ENCODE results near the gene KIFC3.

KIFC3 gene

DNA sequence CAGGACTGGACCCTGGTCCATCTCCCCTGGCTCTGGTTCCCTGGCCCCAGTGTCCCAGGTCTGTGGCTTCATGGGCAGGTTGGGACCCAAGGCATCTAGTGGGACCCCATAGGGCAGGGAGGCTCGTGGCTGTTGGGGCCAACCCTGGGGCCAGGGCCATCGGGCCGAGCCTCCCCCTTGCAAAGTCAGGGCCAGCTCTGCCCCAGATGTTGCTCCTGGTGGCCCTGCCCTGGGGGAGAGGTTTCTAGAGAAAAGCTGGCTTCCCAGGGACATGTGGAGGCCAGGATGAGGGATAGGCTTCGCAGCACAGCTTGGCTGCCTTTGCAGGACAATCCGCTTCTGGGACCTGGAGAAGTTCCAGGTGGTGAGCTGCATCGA is 50.1 kb downstream of the KIFC3 start:
- TF ChIP-seq ZNF660 (tag by site-specific recombination; IDR thresholded peaks at IDR 0.05), result no peak
- no peak for TF ChIP-seq RBAK (tag by site-specific recombination; IDR thresholded peaks at IDR 0.05)
- TF ChIP-seq, protein P1, sequence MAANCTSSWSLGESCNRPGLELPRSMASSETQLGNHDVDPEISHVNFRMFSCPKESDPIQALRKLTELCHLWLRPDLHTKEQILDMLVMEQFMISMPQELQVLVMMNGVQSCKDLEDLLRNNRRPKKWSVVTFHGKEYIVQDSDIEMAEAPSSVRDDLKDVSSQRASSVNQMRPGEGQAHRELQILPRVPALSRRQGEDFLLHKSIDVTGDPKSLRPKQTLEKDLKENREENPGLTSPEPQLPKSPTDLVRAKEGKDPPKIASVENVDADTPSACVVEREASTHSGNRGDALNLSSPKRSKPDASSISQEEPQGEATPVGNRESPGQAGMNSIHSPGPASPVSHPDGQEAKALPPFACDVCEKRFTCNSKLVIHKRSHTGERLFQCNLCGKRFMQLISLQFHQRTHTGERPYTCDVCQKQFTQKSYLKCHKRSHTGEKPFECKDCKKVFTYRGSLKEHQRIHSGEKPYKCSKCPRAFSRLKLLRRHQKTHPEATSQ (tag by site-specific recombination; IDR thresholded peaks at IDR 0.05), result no peak
- Histone ChIP-seq H3K4me3 (ENCODE audit: low read depth, low read length) (no peak overlapping the region), H3K9me3 (ENCODE audit: control insufficient read depth, insufficient read depth, low read depth, low read length) (no peaks in the 10 kb centered on the region), H3K27ac (ENCODE audit: extremely low read depth, low read depth, low read length) (no peak overlapping the region), H3K36me3 (ENCODE audit: control insufficient read depth in 2 of 2, insufficient read depth in 1 of 2, low read length in 2 of 2) (peaks cover 0 to 86% of the 10 kb centered on the region in 2 experiments; a peak in 1 of 3 replicates), H3K4me1 (ENCODE audit: control insufficient read depth, insufficient read depth, low read length) (no peaks in the 10 kb centered on the region)
- POLR2A ChIA-PET, result interaction anchor here (1.2 kb wide), 1 partner anchor 17 kb away, joined by 3 read pairs; the partner anchor contains the start of gene KATNB1
- CTCF ChIA-PET, result interaction anchor here (0.5 to 1.6 kb wide), 3 partner anchors 35 to 147 kb away, joined by 3 to 6 read pairs (median 5); no protein-coding TSS in a partner anchor

DNA sequence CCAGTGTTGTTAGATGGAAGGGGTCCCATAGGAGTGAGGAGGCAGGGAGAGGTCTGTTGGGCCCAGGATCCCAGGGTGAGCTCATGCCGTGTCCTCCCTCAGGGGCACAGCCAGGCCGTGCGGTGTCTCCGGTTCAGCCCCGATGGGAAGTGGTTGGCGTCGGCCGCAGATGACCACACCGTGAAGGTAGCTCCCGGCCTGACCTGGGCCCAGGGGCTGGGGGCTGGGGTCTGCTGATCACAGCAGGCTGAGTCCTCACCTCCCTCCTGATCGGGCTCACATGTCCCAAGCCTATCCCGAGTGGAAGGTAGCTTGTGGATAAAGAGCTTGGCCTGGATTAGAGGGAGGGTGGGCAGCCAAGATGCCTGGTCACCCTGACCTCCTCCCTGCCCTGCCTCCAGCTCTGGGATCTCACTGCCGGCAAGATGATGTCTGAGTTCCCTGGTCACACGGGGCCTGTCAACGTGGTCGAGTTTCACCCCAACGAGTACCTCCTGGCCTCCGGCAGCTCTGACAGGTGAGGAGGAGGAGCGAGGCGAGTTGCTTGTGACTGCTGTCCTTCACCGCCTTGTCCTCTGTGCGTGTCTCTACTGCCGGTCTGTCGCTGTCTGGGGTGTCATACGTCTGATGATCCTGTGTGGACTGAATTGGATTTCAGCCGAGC is 50.6 kb downstream of the KIFC3 start:
- ChIA-PET POLR2A (interaction anchor here (1.2 kb wide), 1 partner anchor 16 kb away, joined by 3 read pairs; the partner anchor contains the start of gene KATNB1), CTCF (interaction anchor here (0.5 to 1.6 kb wide), 4 partner anchors 35 to 147 kb away, joined by 3 to 6 read pairs (median 4); no protein-coding TSS in a partner anchor)
- H3K4me3 ChIP-seq (ENCODE audit: low read depth, low read length), result no peak overlapping the region
- H3K4me1 ChIP-seq (ENCODE audit: control insufficient read depth, insufficient read depth, low read length), result no peaks in the 10 kb centered on the region
- no peak overlapping the region for H3K27ac ChIP-seq (ENCODE audit: extremely low read depth, low read depth, low read length)
- TF ChIP-seq ZNF114 (tag by site-specific recombination; IDR thresholded peaks at IDR 0.05) (no peak), ZFP37 (tag by site-specific recombination; IDR thresholded peaks at IDR 0.05) (no peak), ZNF266 (tag by site-specific recombination; IDR thresholded peaks at IDR 0.05; ENCODE audit: low read depth) (no peak), ZNF629 (tag by site-specific recombination; IDR thresholded peaks at IDR 0.05) (no peak)
- TF ChIP-seq, protein P2, sequence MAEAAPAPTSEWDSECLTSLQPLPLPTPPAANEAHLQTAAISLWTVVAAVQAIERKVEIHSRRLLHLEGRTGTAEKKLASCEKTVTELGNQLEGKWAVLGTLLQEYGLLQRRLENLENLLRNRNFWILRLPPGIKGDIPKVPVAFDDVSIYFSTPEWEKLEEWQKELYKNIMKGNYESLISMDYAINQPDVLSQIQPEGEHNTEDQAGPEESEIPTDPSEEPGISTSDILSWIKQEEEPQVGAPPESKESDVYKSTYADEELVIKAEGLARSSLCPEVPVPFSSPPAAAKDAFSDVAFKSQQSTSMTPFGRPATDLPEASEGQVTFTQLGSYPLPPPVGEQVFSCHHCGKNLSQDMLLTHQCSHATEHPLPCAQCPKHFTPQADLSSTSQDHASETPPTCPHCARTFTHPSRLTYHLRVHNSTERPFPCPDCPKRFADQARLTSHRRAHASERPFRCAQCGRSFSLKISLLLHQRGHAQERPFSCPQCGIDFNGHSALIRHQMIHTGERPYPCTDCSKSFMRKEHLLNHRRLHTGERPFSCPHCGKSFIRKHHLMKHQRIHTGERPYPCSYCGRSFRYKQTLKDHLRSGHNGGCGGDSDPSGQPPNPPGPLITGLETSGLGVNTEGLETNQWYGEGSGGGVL (tag by site-specific recombination; IDR thresholded peaks at IDR 0.05), result no peak
- TF ChIP-seq, protein P3, sequence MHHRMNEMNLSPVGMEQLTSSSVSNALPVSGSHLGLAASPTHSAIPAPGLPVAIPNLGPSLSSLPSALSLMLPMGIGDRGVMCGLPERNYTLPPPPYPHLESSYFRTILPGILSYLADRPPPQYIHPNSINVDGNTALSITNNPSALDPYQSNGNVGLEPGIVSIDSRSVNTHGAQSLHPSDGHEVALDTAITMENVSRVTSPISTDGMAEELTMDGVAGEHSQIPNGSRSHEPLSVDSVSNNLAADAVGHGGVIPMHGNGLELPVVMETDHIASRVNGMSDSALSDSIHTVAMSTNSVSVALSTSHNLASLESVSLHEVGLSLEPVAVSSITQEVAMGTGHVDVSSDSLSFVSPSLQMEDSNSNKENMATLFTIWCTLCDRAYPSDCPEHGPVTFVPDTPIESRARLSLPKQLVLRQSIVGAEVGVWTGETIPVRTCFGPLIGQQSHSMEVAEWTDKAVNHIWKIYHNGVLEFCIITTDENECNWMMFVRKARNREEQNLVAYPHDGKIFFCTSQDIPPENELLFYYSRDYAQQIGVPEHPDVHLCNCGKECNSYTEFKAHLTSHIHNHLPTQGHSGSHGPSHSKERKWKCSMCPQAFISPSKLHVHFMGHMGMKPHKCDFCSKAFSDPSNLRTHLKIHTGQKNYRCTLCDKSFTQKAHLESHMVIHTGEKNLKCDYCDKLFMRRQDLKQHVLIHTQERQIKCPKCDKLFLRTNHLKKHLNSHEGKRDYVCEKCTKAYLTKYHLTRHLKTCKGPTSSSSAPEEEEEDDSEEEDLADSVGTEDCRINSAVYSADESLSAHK (tag by site-specific recombination; IDR thresholded peaks at IDR 0.05), result no peak
- no peaks in the 10 kb centered on the region for H3K9me3 ChIP-seq (ENCODE audit: control insufficient read depth, insufficient read depth, low read depth, low read length)
- H3K36me3 ChIP-seq (ENCODE audit: control insufficient read depth in 2 of 2, insufficient read depth in 1 of 2, low read length in 2 of 2), result peaks cover 0 to 85% of the 10 kb centered on the region in 2 experiments; a peak in 1 of 3 replicates

DNA sequence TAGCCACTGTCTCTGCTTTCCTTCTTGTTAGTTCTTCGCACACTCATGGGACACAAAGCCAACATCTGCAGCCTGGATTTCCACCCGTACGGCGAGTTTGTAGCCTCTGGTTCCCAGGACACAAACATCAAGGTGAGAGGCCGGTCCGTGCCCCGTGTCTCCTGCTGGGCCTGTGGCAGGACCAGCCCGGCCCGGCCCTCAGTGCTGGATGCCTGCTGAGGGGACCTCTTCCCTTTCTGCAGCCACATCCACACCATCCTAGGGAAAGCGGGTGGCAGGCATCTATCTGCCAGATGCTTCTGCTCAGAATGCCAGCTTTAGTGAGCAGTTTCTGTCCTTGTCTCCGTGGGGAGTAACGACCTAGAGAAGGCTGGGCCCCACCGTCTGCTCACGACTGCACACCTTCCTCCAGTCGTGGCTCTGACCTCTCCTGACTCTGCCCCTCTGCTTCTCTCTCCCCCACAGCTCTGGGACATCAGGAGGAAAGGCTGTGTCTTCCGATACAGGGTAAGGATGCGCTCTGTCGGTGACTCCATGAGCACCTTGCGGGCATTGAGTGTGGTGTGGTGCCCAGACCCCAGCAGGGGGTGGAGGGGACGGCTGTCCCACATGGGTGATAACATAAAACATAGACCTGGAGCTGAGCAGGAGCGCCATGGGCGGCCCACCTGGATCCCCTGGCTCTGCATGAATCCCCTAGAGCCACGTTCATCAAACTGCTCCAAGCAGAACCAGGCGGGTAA is 51.3 kb downstream of the KIFC3 start:
- H3K4me1 ChIP-seq (ENCODE audit: control insufficient read depth, insufficient read depth, low read length), result no peaks in the 10 kb centered on the region
- H3K9me3 ChIP-seq (ENCODE audit: control insufficient read depth, insufficient read depth, low read depth, low read length), result no peaks in the 10 kb centered on the region
- CTCF ChIA-PET, result interaction anchor here (1.0 to 1.6 kb wide), 2 partner anchors 96 to 113 kb away, joined by 3 to 6 read pairs; no protein-coding TSS in a partner anchor
- H3K27ac ChIP-seq (ENCODE audit: extremely low read depth, low read depth, low read length), result no peak overlapping the region
- POLR2A ChIA-PET, result interaction anchor here (0.5 to 1.2 kb wide), 2 partner anchors 16 to 274 kb away, joined by 3 to 4 read pairs; partner anchors contain the start of gene KATNB1
- no peak overlapping the region for H3K4me3 ChIP-seq (ENCODE audit: low read depth, low read length)
- peaks cover 0 to 78% of the 10 kb centered on the region in 2 experiments; a peak in 1 of 3 replicates for H3K36me3 ChIP-seq (ENCODE audit: control insufficient read depth in 2 of 2, insufficient read depth in 1 of 2, low read length in 2 of 2)
- TF ChIP-seq, protein P4, sequence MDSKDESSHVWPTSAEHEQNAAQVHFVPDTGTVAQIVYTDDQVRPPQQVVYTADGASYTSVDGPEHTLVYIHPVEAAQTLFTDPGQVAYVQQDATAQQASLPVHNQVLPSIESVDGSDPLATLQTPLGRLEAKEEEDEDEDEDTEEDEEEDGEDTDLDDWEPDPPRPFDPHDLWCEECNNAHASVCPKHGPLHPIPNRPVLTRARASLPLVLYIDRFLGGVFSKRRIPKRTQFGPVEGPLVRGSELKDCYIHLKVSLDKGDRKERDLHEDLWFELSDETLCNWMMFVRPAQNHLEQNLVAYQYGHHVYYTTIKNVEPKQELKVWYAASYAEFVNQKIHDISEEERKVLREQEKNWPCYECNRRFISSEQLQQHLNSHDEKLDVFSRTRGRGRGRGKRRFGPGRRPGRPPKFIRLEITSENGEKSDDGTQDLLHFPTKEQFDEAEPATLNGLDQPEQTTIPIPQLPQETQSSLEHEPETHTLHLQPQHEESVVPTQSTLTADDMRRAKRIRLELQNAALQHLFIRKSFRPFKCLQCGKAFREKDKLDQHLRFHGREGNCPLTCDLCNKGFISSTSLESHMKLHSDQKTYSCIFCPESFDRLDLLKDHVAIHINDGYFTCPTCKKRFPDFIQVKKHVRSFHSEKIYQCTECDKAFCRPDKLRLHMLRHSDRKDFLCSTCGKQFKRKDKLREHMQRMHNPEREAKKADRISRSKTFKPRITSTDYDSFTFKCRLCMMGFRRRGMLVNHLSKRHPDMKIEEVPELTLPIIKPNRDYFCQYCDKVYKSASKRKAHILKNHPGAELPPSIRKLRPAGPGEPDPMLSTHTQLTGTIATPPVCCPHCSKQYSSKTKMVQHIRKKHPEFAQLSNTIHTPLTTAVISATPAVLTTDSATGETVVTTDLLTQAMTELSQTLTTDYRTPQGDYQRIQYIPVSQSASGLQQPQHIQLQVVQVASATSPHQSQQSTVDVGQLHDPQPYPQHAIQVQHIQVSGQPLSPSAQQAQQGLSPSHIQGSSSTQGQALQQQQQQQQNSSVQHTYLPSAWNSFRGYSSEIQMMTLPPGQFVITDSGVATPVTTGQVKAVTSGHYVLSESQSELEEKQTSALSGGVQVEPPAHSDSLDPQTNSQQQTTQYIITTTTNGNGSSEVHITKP (tag by site-specific recombination; IDR thresholded peaks at IDR 0.05), result no peak
- TF ChIP-seq ZNF121 (tag by site-specific recombination; IDR thresholded peaks at IDR 0.05), result no peak
- TF ChIP-seq ZNF747 (tag by site-specific recombination; IDR thresholded peaks at IDR 0.05), result no peak
- no peak for TF ChIP-seq SCRT1 (tag by site-specific recombination; IDR thresholded peaks at IDR 0.05; ENCODE audit: borderline replicate concordance)
- TF ChIP-seq, protein P5, sequence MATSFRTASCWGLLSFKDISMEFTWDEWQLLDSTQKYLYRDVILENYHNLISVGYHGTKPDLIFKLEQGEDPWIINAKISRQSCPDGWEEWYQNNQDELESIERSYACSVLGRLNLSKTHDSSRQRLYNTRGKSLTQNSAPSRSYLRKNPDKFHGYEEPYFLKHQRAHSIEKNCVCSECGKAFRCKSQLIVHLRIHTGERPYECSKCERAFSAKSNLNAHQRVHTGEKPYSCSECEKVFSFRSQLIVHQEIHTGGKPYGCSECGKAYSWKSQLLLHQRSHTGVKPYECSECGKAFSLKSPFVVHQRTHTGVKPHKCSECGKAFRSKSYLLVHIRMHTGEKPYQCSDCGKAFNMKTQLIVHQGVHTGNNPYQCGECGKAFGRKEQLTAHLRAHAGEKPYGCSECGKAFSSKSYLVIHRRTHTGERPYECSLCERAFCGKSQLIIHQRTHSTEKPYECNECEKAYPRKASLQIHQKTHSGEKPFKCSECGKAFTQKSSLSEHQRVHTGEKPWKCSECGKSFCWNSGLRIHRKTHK (tag by site-specific recombination; IDR thresholded peaks at IDR 0.05), result no peak
- TF ChIP-seq ZNF768 (tag by site-specific recombination; IDR thresholded peaks at IDR 0.05), result no peak
- TF ChIP-seq, protein P6, sequence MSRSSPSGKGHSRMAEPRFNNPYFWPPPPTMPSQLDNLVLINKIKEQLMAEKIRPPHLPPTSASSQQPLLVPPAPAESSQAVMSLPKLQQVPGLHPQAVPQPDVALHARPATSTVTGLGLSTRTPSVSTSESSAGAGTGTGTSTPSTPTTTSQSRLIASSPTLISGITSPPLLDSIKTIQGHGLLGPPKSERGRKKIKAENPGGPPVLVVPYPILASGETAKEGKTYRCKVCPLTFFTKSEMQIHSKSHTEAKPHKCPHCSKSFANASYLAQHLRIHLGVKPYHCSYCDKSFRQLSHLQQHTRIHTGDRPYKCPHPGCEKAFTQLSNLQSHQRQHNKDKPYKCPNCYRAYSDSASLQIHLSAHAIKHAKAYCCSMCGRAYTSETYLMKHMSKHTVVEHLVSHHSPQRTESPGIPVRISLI (tag by site-specific recombination; IDR thresholded peaks at IDR 0.05), result no peak
